Lower leg skin (tissue), 3 donors: ENCODE data around the gene BGN.

Experiments used
- CTCF ChIP-seq, 3 donors: fragments of 450-650 bp; IDR thresholded peaks; one replicate each; pipeline ENCODE4 v1.5.1; 2016; ENCODE audit warnings: antibody characterized with exemption in 3 of 3, mild to moderate bottlenecking in 3 of 3, moderate library complexity in 2 of 3
- POLR2A ChIP-seq, 2 donors: fragments of 450-650 bp; IDR thresholded peaks; one replicate each; pipeline ENCODE4 v1.6.1; 2016 to 2017; ENCODE audit warnings: antibody characterized with exemption in 2 of 2, mild to moderate bottlenecking in 1 of 2, moderate library complexity in 1 of 2

- TF ChIP-seq CTCF (IDR thresholded peaks at IDR 0.05) (no peak), POLR2A (IDR thresholded peaks at IDR 0.05) (no peak)
Observed at GRCh38 chrX:153521034-153521433, 26.3 kb downstream of the BGN start.
